PC-3 (cell line): ENCODE measurements around the gene SMIM17.

Experiments
- CTCF ChIP-seq: fragments of 300-600 bp; sonication (generic); conservative IDR thresholded peaks from 2 replicates; pipeline ENCODE4 v1.5.1; 2017; ENCODE audit warnings: antibody characterized with exemption, low read depth, mild to moderate bottlenecking, low read length
- EZH2 ChIP-seq: fragments of 300-600 bp; sonication (generic); IDR thresholded peaks from one replicate; pipeline ENCODE4 v1.6.1; 2017; ENCODE audit warnings: antibody characterized with exemption, mild to moderate bottlenecking, low read length; ENCODE audit not compliant: unreplicated experiment
- EZH2phosphoT487 ChIP-seq: fragments of 300-600 bp; sonication (generic); IDR thresholded peaks from 2 replicates; pipeline ENCODE4 v1.6.1; 2018; ENCODE audit warnings: mild to moderate bottlenecking, antibody characterized with exemption, low read length, borderline replicate concordance

DNA sequence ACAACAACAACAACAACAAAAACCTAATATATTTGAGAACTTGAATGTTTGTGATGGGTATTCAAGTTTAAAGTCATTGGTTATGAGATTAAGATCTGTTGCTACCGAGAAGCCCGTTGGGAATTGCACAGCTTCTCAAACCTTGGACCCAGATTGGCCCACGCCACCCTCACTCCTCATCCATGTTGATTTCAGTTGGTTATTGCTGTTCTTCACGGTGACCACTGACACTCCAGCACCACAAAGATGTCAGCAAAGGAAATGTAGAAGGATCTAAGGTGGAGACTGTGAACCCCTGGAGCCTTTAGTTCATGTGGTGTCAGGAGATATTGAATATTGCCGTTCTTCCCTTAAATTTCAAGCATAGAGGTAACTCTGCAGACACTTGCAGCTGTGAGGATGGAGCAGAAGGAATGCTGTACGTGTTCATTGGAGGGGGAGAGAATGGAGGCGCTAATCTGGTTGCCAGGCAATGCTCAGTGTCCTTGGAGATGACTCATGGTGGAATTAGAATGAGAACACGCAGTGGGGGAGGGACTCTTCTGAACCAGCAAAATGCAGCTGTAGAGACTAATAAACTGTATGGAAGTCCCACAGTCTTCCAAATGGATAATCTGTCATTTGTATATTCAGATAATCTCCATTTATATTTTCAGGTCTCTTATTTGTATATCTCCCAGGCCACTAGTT is 49.4 kb downstream of the SMIM17 start:
- TF ChIP-seq CTCF (no peak), EZH2phosphoT487 (no peak), EZH2 (no peak)
